ENCODE measurements around the gene CES3.

The CES3 gene

GRCh38 chr16:66937725-66938337, 23.2 kb upstream of the CES3 start:
- no peak overlapping the region for H2AFZ ChIP-seq (ENCODE audit: low read depth, low read length, severe bottlenecking)
- H3K9me2 ChIP-seq (replicated peaks; ENCODE audit: insufficient read depth, low read length), result no peaks in the 10 kb centered on the region
- H3K36me3 ChIP-seq (ENCODE audit: low read length), result no peaks in the 10 kb centered on the region
- no peaks in the 10 kb centered on the region for H3K27me3 ChIP-seq (ENCODE audit: low read length)
- TF ChIP-seq CTCF (IDR thresholded peaks at IDR 0.05; ENCODE audit: insufficient read depth, low read length, poor library complexity, severe bottlenecking), result no peak
- no peak overlapping the region for H3K4me3 ChIP-seq (ENCODE audit: insufficient read depth, low read length, poor library complexity, severe bottlenecking)
- no peaks in the 10 kb centered on the region for H3K9me3 ChIP-seq (ENCODE audit: insufficient read depth, low read length)
- H3K79me2 ChIP-seq (ENCODE audit: insufficient read depth, low read length), result peaks cover 12% of the 10 kb centered on the region
- H3K4me2 ChIP-seq (ENCODE audit: low read depth, low read length, poor library complexity, severe bottlenecking), result no peak overlapping the region
- H3F3A ChIP-seq (ENCODE audit: insufficient read depth), result no peaks in the 10 kb centered on the region
- no peak overlapping the region for H3K27ac ChIP-seq (ENCODE audit: low read depth, low read length)
- no peak overlapping the region for H3K9ac ChIP-seq (ENCODE audit: low read length)
- H4K20me1 ChIP-seq (ENCODE audit: low read depth, low read length), result no peaks in the 10 kb centered on the region

GRCh38 chr16:66939366-66939765, 21.7 kb upstream of the CES3 start:
- Histone ChIP-seq H3K27me3 (ENCODE audit: low read length) (no peaks in the 10 kb centered on the region), H2AFZ (ENCODE audit: low read depth, low read length, severe bottlenecking) (no peak overlapping the region), H3K79me2 (ENCODE audit: insufficient read depth, low read length) (peaks cover 3% of the 10 kb centered on the region; the same call in 1 of the 2 replicates), H3K4me2 (ENCODE audit: low read depth, low read length, poor library complexity, severe bottlenecking) (no peak overlapping the region), H3K4me3 (ENCODE audit: insufficient read depth, low read length, poor library complexity, severe bottlenecking) (no peak overlapping the region), H3K27ac (ENCODE audit: low read depth, low read length) (no peak overlapping the region), H3F3A (ENCODE audit: insufficient read depth) (no peaks in the 10 kb centered on the region), H3K36me3 (ENCODE audit: low read length) (no peaks in the 10 kb centered on the region), H3K9me3 (ENCODE audit: insufficient read depth, low read length) (no peaks in the 10 kb centered on the region), H3K9ac (ENCODE audit: low read length) (no peak overlapping the region), H4K20me1 (ENCODE audit: low read depth, low read length) (no peaks in the 10 kb centered on the region), H3K9me2 (replicated peaks; ENCODE audit: insufficient read depth, low read length) (no peaks in the 10 kb centered on the region)
- TF ChIP-seq EZH2phosphoT487 (conservative IDR thresholded peaks at IDR 0.05; ENCODE audit: low read length) (no peak), CTCF (IDR thresholded peaks at IDR 0.05; ENCODE audit: insufficient read depth, low read length, poor library complexity, severe bottlenecking) (no peak)

GRCh38 chr16:66940236-66940635, 20.8 kb upstream of the CES3 start:
- Histone ChIP-seq H3K9ac (ENCODE audit: low read length) (no peak overlapping the region), H3K9me3 (ENCODE audit: insufficient read depth, low read length) (no peaks in the 10 kb centered on the region), H3K27me3 (ENCODE audit: low read length) (no peaks in the 10 kb centered on the region), H3F3A (ENCODE audit: insufficient read depth) (no peaks in the 10 kb centered on the region), H3K4me2 (ENCODE audit: low read depth, low read length, poor library complexity, severe bottlenecking) (no peak overlapping the region), H2AFZ (ENCODE audit: low read depth, low read length, severe bottlenecking) (no peak overlapping the region), H3K27ac (ENCODE audit: low read depth, low read length) (no peak overlapping the region), H4K20me1 (ENCODE audit: low read depth, low read length) (no peaks in the 10 kb centered on the region), H3K9me2 (replicated peaks; ENCODE audit: insufficient read depth, low read length) (no peaks in the 10 kb centered on the region), H3K36me3 (ENCODE audit: low read length) (no peaks in the 10 kb centered on the region), H3K79me2 (ENCODE audit: insufficient read depth, low read length) (no peaks in the 10 kb centered on the region), H3K4me3 (ENCODE audit: insufficient read depth, low read length, poor library complexity, severe bottlenecking) (no peak overlapping the region)
- TF ChIP-seq CTCF (IDR thresholded peaks at IDR 0.05; ENCODE audit: insufficient read depth, low read length, poor library complexity, severe bottlenecking), result no peak
- no peak for TF ChIP-seq EZH2phosphoT487 (conservative IDR thresholded peaks at IDR 0.05; ENCODE audit: low read length)
